Neutrophil (primary cell): ENCODE data around the gene NCOA6.
A peak's percentile ranks its signal among the peaks of the same experiment; 100 is the strongest.

ENCODE experiments used
- H3K27ac ChIP-seq: fragments of 200-600 bp; sonication (generic); 2 replicates; pipeline ENCODE4 v1.5.1; 2016; ENCODE audit warnings: mild to moderate bottlenecking, moderate library complexity
- H3K27me3 ChIP-seq: fragments of 200-600 bp; sonication (generic); 2 replicates; pipeline ENCODE4 v1.6.0; 2016; ENCODE audit warnings: mild to moderate bottlenecking
- H3K36me3 ChIP-seq: fragments of 200-600 bp; sonication (generic); 2 replicates; pipeline ENCODE4 v1.5.1; 2017
- H3K4me1 ChIP-seq, 2 experiments: fragments of 200-600 bp in 1 of 2; sonication (generic) in 1 of 2; 1 replicate in 1 of 2; 2 replicates in 1 of 2; pipeline versions ENCODE4 v1.5.1 to v1.6.1; 2013 to 2016; ENCODE audit warnings: low read depth in 1 of 2, low read length in 1 of 2, mild to moderate bottlenecking in 1 of 2, moderate library complexity in 1 of 2; ENCODE audit not compliant: control insufficient read depth in 1 of 2, insufficient read depth in 1 of 2
- H3K4me3 ChIP-seq, 2 experiments: fragments of 200-600 bp in 1 of 2; sonication (generic) in 1 of 2; 1 replicate in 1 of 2; 2 replicates in 1 of 2; pipeline ENCODE4 v1.5.1; 2013 to 2016; ENCODE audit warnings: low read depth in 1 of 2, low read length in 1 of 2, mild to moderate bottlenecking in 1 of 2, moderate library complexity in 1 of 2
- H3K9me3 ChIP-seq: fragments of 200-600 bp; sonication (generic); 2 replicates; pipeline ENCODE4 v1.5.1; 2016
- TF ChIP-seq, protein P1 (sequence below): fragments of 200-600 bp; sonication (generic); IDR thresholded peaks from 2 replicates; pipeline ENCODE4 v1.5.1; 2016; ENCODE audit warnings: antibody characterized with exemption

NCOA6 gene

DNA sequence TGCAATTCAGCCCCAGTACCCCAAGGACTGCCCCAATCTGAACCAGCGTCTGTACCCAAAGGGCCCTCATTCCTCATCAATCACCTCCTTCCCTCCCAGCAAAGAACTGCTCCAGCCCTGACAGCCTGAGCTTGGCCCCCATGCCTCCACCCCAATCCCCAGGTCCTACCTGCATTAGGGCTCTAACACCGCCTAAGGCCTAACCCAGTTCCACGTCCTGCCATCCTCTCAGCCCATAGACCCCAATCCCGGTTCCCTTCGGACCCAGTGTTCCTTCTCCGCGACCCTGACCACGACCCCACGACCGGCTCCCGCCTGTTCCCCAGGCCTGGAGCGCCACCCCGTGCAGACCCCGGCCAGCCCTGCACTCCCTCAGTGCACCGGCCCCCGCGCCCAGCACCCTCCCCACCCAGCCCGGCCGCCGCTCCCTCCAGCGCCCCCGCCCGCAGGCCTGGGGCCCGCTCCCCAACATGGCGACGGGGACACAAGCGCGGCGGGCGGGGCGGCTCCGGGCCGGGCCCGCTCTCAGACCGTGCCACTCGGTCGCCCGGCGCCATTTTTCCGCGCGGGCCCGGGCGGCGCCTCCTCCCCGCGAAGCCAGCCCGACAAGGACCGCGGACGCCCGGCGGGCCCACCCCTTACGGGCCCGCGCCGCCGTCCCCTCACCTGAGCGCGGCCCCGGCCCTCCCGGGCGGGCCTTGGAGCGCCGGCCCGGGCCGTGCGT lies 483 bp downstream of the NCOA6 start:
- Histone ChIP-seq H3K36me3 (no peaks in the 10 kb centered on the region), H3K27me3 (no peaks in the 10 kb centered on the region), H3K4me1 (peaks cover 18 to 22% of the 10 kb centered on the region in 2 experiments), H3K9me3 (no peaks in the 10 kb centered on the region), H3K27ac (peak overlapping the region; percentile 92), H3K4me3 (peak overlapping the region; percentile 88 to 89)
- TF ChIP-seq, protein P1, sequence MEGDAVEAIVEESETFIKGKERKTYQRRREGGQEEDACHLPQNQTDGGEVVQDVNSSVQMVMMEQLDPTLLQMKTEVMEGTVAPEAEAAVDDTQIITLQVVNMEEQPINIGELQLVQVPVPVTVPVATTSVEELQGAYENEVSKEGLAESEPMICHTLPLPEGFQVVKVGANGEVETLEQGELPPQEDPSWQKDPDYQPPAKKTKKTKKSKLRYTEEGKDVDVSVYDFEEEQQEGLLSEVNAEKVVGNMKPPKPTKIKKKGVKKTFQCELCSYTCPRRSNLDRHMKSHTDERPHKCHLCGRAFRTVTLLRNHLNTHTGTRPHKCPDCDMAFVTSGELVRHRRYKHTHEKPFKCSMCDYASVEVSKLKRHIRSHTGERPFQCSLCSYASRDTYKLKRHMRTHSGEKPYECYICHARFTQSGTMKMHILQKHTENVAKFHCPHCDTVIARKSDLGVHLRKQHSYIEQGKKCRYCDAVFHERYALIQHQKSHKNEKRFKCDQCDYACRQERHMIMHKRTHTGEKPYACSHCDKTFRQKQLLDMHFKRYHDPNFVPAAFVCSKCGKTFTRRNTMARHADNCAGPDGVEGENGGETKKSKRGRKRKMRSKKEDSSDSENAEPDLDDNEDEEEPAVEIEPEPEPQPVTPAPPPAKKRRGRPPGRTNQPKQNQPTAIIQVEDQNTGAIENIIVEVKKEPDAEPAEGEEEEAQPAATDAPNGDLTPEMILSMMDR, result no peak

DNA sequence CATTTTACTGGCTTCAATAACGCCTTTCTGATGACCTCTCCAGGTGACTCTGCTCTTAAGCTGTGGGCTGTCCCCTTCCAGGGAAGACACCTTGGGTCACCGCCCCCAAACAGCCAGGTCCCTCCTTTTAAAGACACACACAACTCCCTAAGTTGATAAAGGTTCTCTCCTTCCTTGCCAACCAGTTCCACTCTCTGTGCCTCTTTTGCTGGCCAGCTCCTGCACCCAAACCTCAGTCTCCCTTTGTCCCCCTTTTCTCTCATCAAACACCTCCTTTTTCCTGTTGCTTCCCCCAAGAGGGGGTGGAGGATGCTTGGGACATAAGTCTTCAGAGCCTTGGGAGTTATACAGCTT lies 1.0 kb downstream of the NCOA6 start:
- peaks cover 18 to 22% of the 10 kb centered on the region in 2 experiments for H3K4me1 ChIP-seq
- no peaks in the 10 kb centered on the region for H3K36me3 ChIP-seq
- no peaks in the 10 kb centered on the region for H3K27me3 ChIP-seq
- TF ChIP-seq, protein P1, result no peak
- peak overlapping the region; percentile 92 for H3K27ac ChIP-seq
- no peaks in the 10 kb centered on the region for H3K9me3 ChIP-seq
- peak overlapping the region; percentile 88 to 89 for H3K4me3 ChIP-seq

DNA sequence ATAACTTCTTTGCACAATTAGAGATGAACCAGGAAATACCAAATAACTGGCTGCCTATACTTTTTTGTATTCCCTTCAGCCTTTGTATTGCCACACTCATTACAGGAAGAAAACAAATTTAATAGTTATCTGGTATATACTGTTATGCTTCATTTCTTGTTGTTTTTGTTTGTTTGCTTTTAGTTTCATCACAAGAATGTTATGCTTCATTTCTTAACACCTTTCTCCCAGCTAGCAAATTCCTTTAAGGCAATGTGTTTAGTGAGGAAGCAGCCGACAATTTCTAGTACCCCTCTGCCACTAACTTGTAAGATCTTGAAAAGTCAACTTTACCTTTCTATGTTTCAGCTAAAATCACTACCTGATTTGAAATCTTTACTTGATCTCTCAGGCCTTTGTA lies 1.4 kb downstream of the NCOA6 start:
- H3K27me3 ChIP-seq, result no peaks in the 10 kb centered on the region
- no peaks in the 10 kb centered on the region for H3K36me3 ChIP-seq
- peak overlapping the region; percentile 88 to 89 for H3K4me3 ChIP-seq
- peaks cover 18 to 22% of the 10 kb centered on the region in 2 experiments for H3K4me1 ChIP-seq
- TF ChIP-seq, protein P1, result no peak
- peak overlapping the region; percentile 92 for H3K27ac ChIP-seq
- no peaks in the 10 kb centered on the region for H3K9me3 ChIP-seq

DNA sequence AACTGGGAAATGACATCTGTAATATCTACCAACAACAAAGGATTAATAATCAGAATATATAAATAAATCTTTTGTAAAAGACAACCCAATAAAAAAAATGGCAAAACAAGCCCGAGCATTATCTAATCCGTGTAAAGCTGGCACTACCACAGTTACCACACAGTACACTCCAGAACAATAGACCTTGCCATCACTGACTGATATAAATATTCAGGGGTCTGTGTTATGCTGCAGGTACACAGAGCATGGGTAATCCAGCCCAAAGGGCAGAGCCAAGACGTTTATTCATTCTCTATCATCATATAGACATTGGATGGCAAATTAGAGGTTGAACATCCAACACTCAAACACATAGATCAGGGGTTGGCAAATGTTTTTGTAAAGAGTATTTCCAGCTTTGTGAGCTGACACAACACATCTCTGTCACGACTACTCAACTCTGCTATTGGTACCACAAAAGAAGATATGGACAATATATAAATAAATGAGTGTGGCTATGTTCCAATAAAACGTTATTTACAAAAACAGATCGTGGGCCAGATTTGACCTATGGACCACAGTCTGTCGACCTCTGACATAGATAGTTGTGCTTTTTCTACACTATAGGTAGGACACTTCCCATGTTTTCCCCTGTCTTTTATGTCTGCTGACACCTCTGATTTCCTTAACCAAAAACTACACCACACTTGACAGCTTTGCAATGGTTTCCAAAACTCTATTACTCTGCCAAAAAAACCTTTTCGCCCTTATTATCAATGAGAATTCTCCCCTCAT lies 4.5 kb downstream of the NCOA6 start:
- Histone ChIP-seq H3K36me3 (no peaks in the 10 kb centered on the region), H3K9me3 (no peaks in the 10 kb centered on the region), H3K27ac (no peak overlapping the region), H3K4me1 (peaks cover 25 to 30% of the 10 kb centered on the region in 2 experiments), H3K27me3 (no peaks in the 10 kb centered on the region), H3K4me3 (no peak overlapping the region)
- TF ChIP-seq, protein P1, result no peak

DNA sequence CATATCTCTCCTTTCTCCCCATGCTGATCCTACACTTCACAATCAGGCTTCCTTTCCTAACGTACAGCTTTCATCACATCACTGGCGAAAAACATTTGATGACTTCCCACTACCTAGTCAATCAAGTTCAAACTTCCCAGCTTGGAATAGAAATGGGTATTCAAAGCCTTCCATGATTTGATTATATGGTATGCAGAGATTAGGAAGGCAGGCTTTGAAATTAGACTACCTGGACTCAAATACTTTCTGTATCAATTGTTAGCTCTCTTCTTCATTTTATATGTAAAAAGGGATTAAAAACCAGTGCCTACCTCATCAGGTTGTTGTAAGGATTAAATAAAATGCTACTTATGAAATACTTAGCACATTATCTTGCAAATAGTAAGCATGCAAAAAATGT lies 7.7 kb downstream of the NCOA6 start:
- Histone ChIP-seq H3K27me3 (no peaks in the 10 kb centered on the region), H3K4me1 (peaks cover 8% of the 10 kb centered on the region in 2 experiments), H3K4me3 (no peak overlapping the region), H3K36me3 (no peaks in the 10 kb centered on the region), H3K27ac (peak overlapping the region; percentile 7), H3K9me3 (no peaks in the 10 kb centered on the region)
- TF ChIP-seq, protein P1, result no peak
